DOHH2 (cell line): ENCODE data around the gene OLFML3.

Source experiments
- EZH2phosphoT487 ChIP-seq: fragments of 200-600 bp; sonication (generic); IDR thresholded peaks from 2 replicates; pipeline ENCODE4 v1.6.1; 2017; ENCODE audit warnings: borderline replicate concordance, mild to moderate bottlenecking, antibody characterized with exemption, low read length, moderate library complexity, mixed read lengths
- TF ChIP-seq, protein P1 (sequence below): fragments of 200-600 bp; sonication (generic); IDR thresholded peaks from one replicate; pipeline ENCODE4 v1.5.1; 2014; ENCODE audit warnings: antibody characterized with exemption, mild to moderate bottlenecking, low read depth, low read length; ENCODE audit not compliant: poor library complexity, severe bottlenecking

DNA sequence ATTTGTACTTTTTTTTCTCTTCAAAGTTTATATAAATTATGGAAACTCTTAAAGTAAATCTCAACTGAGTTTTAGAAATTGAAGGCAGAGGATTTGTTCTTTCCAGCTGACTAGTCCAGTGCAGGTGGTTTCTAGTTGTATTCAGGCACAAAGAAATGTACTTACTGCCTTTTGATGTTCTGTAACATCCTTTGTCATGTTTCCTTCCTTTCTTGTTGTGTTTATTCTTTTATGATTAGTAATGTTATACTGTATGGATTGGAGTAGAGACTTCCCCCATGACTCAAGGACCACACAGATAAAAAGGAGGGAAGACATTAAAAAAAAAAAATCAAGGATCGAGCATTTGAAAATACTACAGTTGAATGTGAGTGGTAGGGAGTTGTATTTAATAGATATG lies 42.1 kb upstream of the OLFML3 start:
- TF ChIP-seq, protein P1, sequence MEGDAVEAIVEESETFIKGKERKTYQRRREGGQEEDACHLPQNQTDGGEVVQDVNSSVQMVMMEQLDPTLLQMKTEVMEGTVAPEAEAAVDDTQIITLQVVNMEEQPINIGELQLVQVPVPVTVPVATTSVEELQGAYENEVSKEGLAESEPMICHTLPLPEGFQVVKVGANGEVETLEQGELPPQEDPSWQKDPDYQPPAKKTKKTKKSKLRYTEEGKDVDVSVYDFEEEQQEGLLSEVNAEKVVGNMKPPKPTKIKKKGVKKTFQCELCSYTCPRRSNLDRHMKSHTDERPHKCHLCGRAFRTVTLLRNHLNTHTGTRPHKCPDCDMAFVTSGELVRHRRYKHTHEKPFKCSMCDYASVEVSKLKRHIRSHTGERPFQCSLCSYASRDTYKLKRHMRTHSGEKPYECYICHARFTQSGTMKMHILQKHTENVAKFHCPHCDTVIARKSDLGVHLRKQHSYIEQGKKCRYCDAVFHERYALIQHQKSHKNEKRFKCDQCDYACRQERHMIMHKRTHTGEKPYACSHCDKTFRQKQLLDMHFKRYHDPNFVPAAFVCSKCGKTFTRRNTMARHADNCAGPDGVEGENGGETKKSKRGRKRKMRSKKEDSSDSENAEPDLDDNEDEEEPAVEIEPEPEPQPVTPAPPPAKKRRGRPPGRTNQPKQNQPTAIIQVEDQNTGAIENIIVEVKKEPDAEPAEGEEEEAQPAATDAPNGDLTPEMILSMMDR: no peak
- no peak for TF ChIP-seq EZH2phosphoT487
